ENCODE results near the gene C1orf210. TPM values are rescaled to one million over a fixed set of nuclear protein-coding genes. Genes with fewer than 3 reads are reported as not detected.

C1orf210 gene
- total and polyA plus RNA-seq, 2 of the 13 experiments (the other 11 are each of a cell fraction or from before 2014, with no cell fraction given), result 0.49 to 5.1 TPM

GRCh38 chr1:43256675-43257570 is 28.5 kb downstream of the C1orf210 start (continued):
- no peak for TF ChIP-seq ZNF574 (CRISPR knock-in tag; IDR thresholded peaks at IDR 0.05)
- no peak for TF ChIP-seq MZF1 (CRISPR knock-in tag; IDR thresholded peaks at IDR 0.05; ENCODE audit: borderline replicate concordance)

GRCh38 chr1:43255438-43256210 is 29.8 kb downstream of the C1orf210 start:
- Histone ChIP-seq H3K27ac (ENCODE audit: extremely low read length, insufficient read depth, low read length) (no peak overlapping the region), H3K4me2 (ENCODE audit: low read depth, low read length) (peak overlapping the region; percentile 45), H3K79me2 (ENCODE audit: insufficient read depth, low read length) (no peaks in the 10 kb centered on the region), H3K27me3 (ENCODE audit: control insufficient read depth in 1 of 2, insufficient read depth in 2 of 2, low read length in 2 of 2) (peaks cover 3 to 15% of the 10 kb centered on the region in 2 experiments; a peak in 3 of 5 replicates), H3K9me3 (ENCODE audit: low read length) (0 out of 2 replicates have a peak, but pooled peaks cover 12% of the 10 kb centered on the region), H2AFZ (ENCODE audit: low read length) (no peak overlapping the region), H3K4me1 (ENCODE audit: insufficient read depth, low read length) (peaks cover 8% of the 10 kb centered on the region; the same call in 1 of the 2 replicates), H3K4me3 (replicated peaks in 1 of 3; ENCODE audit: insufficient read depth in 1 of 3, low read depth in 2 of 3, low read length in 3 of 3) (no peak overlapping the region), H4K20me1 (ENCODE audit: insufficient read depth, low read length) (no peaks in the 10 kb centered on the region), H3K9ac (ENCODE audit: insufficient read depth, low read depth, low read length) (no peak overlapping the region), H3K36me3 (replicated peaks in 1 of 2; ENCODE audit: control insufficient read depth in 1 of 2, insufficient read depth in 2 of 2, low read length in 2 of 2) (no peaks in the 10 kb centered on the region)
- WGBS (ENCODE audit: low lambda C conversion rate), result 5% methylated on average over 8 of the region's 10 CpGs
- intact Hi-C loops (cut with micrococcal nuclease; ENCODE audit: unreplicated experiment) (no loop called here), in situ Hi-C loops (cut with HindIII; ENCODE audit: extremely low pct_ligation_motif_present, low pct_unique_long_range_greater_than_20kb) (no loop called here)
- no peak for FAIRE-seq
- DNase-seq (ENCODE audit: low spot score), result no peak
- BruUV-seq (replicated peaks), result no TSS peak
- ChIA-PET POLR2A (no interaction called here), CTCF (ENCODE audit: low intra/inter-chr PET ratio, low total read pairs) (no interaction called here)
- peak; percentile 89 for ATAC-seq
- TF ChIP-seq CEBPZ (IDR thresholded peaks at IDR 0.05; ENCODE audit: low read length) (no peak), ZNF547 (CRISPR knock-in tag; IDR thresholded peaks at IDR 0.05) (no peak), ZNF18 (CRISPR knock-in tag; IDR thresholded peaks at IDR 0.05; ENCODE audit: insufficient replicate concordance) (no peak), LBX2 (CRISPR knock-in tag; IDR thresholded peaks at IDR 0.05; ENCODE audit: borderline replicate concordance) (no peak), RELA (CRISPR knock-in tag; IDR thresholded peaks at IDR 0.05) (no peak), ZEB1 (IDR thresholded peaks at IDR 0.05; ENCODE audit: insufficient replicate concordance, low read depth) (no peak), IKZF4 (CRISPR knock-in tag; IDR thresholded peaks at IDR 0.05; ENCODE audit: borderline replicate concordance, low read depth, not compliant biosample characterization) (no peak), ZNF567 (CRISPR knock-in tag; IDR thresholded peaks at IDR 0.05; ENCODE audit: borderline replicate concordance) (no peak)
